PC-9 (cell line): ENCODE measurements around the gene SCEL. TPM values are rescaled to one million over a fixed set of nuclear protein-coding genes. Genes with fewer than 3 reads are reported as not detected.

Experiments used
- BruUV-seq: library from RNA; stranded (reverse); fragments of 400-500 nt; replicated peaks from 2 replicates; lab custom pipeline; 2021; lab: Mats Ljungman, UMichigan
- CTCF ChIA-PET: fragments of 300-600 bp; sonication (Branson Sonifier 250); formaldehyde crosslinking; loops from one replicate; lab custom pipeline; 2022; ENCODE audit warnings: antibody characterized with exemption; lab: Charles Lee
- POLR2A ChIA-PET: fragments of 300-600 bp; sonication (Branson Sonifier 250); formaldehyde crosslinking; loops from one replicate; lab custom pipeline; 2022; ENCODE audit warnings: antibody characterized with exemption; ENCODE audit not compliant: unreplicated experiment; lab: Charles Lee
- DNase-seq, 2 experiments: peaks; one replicate each; pipeline versions ENCODE4 v3.0.0 to v3.0.0-alpha.2; 2015 to 2022; ENCODE audit warnings: mixed read lengths in 1 of 2
- H2AFZ ChIP-seq: fragments of 200-600 bp; sonication (generic); 2 replicates; pipeline ENCODE4 v1.8.1; 2017; ENCODE audit warnings: antibody characterized with exemption
- H3F3A ChIP-seq: fragments of 200-600 bp; sonication (generic); 2 replicates; pipeline ENCODE4 v1.8.1; 2017; ENCODE audit warnings: antibody characterized with exemption, mild to moderate bottlenecking, low read depth; ENCODE audit not compliant: insufficient read depth
- H3K27ac ChIP-seq: fragments of 200-600 bp; sonication (generic); 2 replicates; pipeline ENCODE4 v1.6.1; 2016; ENCODE audit warnings: mixed run types
- H3K27me3 ChIP-seq: fragments of 200-600 bp; sonication (generic); 2 replicates; pipeline ENCODE4 v1.6.1; 2016; ENCODE audit warnings: low read depth, mixed run types; ENCODE audit not compliant: insufficient read depth
- H3K36me3 ChIP-seq: fragments of 200-600 bp; sonication (generic); 2 replicates; pipeline ENCODE4 v1.6.1; 2016; ENCODE audit warnings: low read depth, mixed run types
- H3K4me1 ChIP-seq: fragments of 200-600 bp; sonication (generic); replicated peaks from 2 replicates; pipeline ENCODE4 v1.6.1; 2016; ENCODE audit warnings: mixed run types; ENCODE audit not compliant: insufficient read depth
- H3K4me2 ChIP-seq: fragments of 200-600 bp; sonication (generic); 2 replicates; pipeline ENCODE4 v1.6.1; 2017; ENCODE audit warnings: mixed run types
- H3K4me3 ChIP-seq: fragments of 200-600 bp; sonication (generic); 2 replicates; pipeline ENCODE4 v1.6.1; 2016; ENCODE audit warnings: mixed run types
- H3K79me2 ChIP-seq: fragments of 200-600 bp; sonication (generic); 2 replicates; pipeline ENCODE4 v1.6.1; 2017; ENCODE audit warnings: low read depth, mixed run types
- H3K9me2 ChIP-seq: fragments of 200-600 bp; sonication (generic); 2 replicates; pipeline ENCODE4 v1.8.1; 2017; ENCODE audit warnings: mild to moderate bottlenecking; ENCODE audit not compliant: insufficient read depth
- H3K9me3 ChIP-seq: fragments of 200-600 bp; sonication (generic); 2 replicates; pipeline ENCODE4 v1.8.1; 2016; ENCODE audit warnings: low read depth; ENCODE audit not compliant: insufficient read depth
- H4K20me1 ChIP-seq: fragments of 200-600 bp; sonication (generic); 2 replicates; pipeline ENCODE4 v1.8.1; 2017; ENCODE audit not compliant: insufficient read depth
- EZH2 ChIP-seq: fragments of 200-600 bp; sonication (generic); IDR thresholded peaks from 2 replicates; pipeline ENCODE4 v1.8.0; 2017; ENCODE audit warnings: antibody characterized with exemption, low read depth
- intact Hi-C: fragments of 100-400 bp; cut with micrococcal nuclease; formaldehyde crosslinking; loops from one replicate; pipeline ENCODE4 v1.10.0; 2022; ENCODE audit not compliant: unreplicated experiment
- total RNA-seq: library from RNA; stranded (reverse); gene quantifications from 2 replicates; pipeline ENCODE4 v1.2.3, GENCODE V29; 2021
- TF ChIP-seq, protein P1 (sequence below): fragments of 200-600 bp; sonication (generic); conservative IDR thresholded peaks from 2 replicates; pipeline ENCODE4 v1.6.1; 2017; ENCODE audit warnings: mixed run types, antibody characterized with exemption, mild to moderate bottlenecking, moderate library complexity

Gene SCEL
- total RNA-seq, 1 experiment from 2014 or later: 32.5 TPM

DNA sequence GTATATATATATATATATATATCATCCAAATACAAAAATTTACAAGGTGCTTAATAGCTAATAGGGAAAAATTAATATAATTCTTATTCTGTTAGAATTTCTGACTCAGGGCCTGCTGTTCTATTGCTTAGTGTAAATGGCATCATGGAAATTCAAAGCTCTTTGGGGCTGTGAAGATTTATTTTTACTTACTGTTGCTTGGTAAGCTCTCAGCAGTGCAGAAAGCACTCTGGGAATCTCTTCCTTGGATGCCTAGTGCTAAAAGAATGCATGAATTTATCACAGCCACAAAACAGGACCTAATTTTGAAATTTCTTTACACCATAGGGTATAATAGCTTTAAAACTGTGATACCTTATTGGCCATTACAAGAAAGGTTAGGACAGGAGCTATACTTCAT, 92.7 kb downstream of the SCEL start:
- Histone ChIP-seq H3K4me2 (no peak overlapping the region), H3K4me3 (no peak overlapping the region), H3K27me3 (no peaks in the 10 kb centered on the region), H3K9me3 (no peaks in the 10 kb centered on the region), H3K27ac (no peak overlapping the region), H2AFZ (no peak overlapping the region), H4K20me1 (no peaks in the 10 kb centered on the region), H3K4me1 (no peaks in the 10 kb centered on the region), H3K79me2 (no peaks in the 10 kb centered on the region), H3F3A (no peaks in the 10 kb centered on the region), H3K36me3 (no peaks in the 10 kb centered on the region), H3K9me2 (no peaks in the 10 kb centered on the region)
- intact Hi-C loops: no loop called here
- TF ChIP-seq, protein P1, sequence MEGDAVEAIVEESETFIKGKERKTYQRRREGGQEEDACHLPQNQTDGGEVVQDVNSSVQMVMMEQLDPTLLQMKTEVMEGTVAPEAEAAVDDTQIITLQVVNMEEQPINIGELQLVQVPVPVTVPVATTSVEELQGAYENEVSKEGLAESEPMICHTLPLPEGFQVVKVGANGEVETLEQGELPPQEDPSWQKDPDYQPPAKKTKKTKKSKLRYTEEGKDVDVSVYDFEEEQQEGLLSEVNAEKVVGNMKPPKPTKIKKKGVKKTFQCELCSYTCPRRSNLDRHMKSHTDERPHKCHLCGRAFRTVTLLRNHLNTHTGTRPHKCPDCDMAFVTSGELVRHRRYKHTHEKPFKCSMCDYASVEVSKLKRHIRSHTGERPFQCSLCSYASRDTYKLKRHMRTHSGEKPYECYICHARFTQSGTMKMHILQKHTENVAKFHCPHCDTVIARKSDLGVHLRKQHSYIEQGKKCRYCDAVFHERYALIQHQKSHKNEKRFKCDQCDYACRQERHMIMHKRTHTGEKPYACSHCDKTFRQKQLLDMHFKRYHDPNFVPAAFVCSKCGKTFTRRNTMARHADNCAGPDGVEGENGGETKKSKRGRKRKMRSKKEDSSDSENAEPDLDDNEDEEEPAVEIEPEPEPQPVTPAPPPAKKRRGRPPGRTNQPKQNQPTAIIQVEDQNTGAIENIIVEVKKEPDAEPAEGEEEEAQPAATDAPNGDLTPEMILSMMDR: no peak
- TF ChIP-seq EZH2: no peak
- ChIA-PET CTCF (no interaction called here), POLR2A (no interaction called here)
- DNase-seq: no peak
- no TSS peak for BruUV-seq

DNA sequence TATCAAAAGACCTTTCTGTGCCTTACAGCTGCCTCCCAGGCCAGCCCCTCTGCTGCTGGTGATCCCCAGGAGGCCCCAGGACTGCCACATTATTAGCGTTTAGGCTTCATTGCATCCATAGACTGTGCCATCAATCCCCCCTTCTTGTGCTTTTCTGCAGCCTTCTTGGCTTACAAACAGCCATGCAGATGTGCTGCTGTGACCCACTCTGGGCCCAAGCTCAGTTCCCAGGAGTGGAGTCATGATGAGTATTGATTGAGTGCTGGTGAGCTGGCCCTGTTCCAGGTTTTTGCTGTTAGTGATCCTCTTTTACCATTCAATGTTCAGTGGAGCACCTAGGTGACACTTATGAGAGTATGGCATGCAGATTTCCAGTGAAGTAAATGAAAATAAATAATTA, 102.1 kb downstream of the SCEL start:
- no TSS peak for BruUV-seq
- H3K36me3 ChIP-seq: 0 out of 2 replicates have a peak, but pooled peaks cover 5% of the 10 kb centered on the region
- intact Hi-C loops: no loop called here
- no peaks in the 10 kb centered on the region for H3K9me3 ChIP-seq
- H2AFZ ChIP-seq: no peak overlapping the region
- no peak for TF ChIP-seq EZH2
- TF ChIP-seq, protein P1: no peak
- H3K27ac ChIP-seq: no peak overlapping the region
- H3K4me2 ChIP-seq: no peak overlapping the region
- H3K79me2 ChIP-seq: no peaks in the 10 kb centered on the region
- POLR2A ChIA-PET: no interaction called here
- no peak overlapping the region for H3K4me3 ChIP-seq
- H3K9me2 ChIP-seq: no peaks in the 10 kb centered on the region
- H3K4me1 ChIP-seq: no peaks in the 10 kb centered on the region
- no peaks in the 10 kb centered on the region for H3K27me3 ChIP-seq
- H4K20me1 ChIP-seq: no peaks in the 10 kb centered on the region
- H3F3A ChIP-seq: no peaks in the 10 kb centered on the region
- CTCF ChIA-PET: no interaction called here
- no peak for DNase-seq

DNA sequence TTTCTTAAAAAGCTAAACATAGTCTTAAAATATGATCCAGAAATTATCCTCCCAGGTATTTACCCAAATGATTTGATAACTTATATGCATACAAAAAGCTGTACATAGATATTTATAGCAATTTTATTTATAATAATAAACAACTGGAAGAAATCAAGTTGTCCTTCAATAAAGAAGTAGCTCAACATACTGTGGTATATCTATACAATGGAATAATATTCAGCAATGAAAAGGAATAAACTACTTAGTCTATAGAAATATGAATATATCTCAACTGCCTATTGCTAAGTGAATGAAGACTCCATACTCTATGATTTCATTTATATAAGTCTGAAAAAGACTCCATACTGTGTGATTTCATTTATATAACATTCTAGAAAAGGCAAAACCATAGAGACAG, 114.9 kb downstream of the SCEL start:
- intact Hi-C loops: no loop called here

More for the DNA sequence above, 114.9 kb downstream of the SCEL start:
- no peaks in the 10 kb centered on the region; the same call in none of the 2 replicates for H3K9me3 ChIP-seq
- H3K79me2 ChIP-seq: no peaks in the 10 kb centered on the region
- no peaks in the 10 kb centered on the region for H3K4me1 ChIP-seq
- no peaks in the 10 kb centered on the region for H3K9me2 ChIP-seq
- H2AFZ ChIP-seq: no peak overlapping the region
- H3K4me3 ChIP-seq: no peak overlapping the region
- no peak overlapping the region for H3K27ac ChIP-seq
- H3K36me3 ChIP-seq: no peaks in the 10 kb centered on the region
- TF ChIP-seq, protein P1: no peak
- TF ChIP-seq EZH2: no peak
- no peaks in the 10 kb centered on the region for H3K27me3 ChIP-seq
- ChIA-PET POLR2A (no interaction called here), CTCF (no interaction called here)
- no TSS peak for BruUV-seq
- no peak overlapping the region for H3K4me2 ChIP-seq
- no peak for DNase-seq
- H4K20me1 ChIP-seq: no peaks in the 10 kb centered on the region
- no peaks in the 10 kb centered on the region for H3F3A ChIP-seq
